ENCODE measurements around the gene DOCK11.

The DOCK11 gene

GRCh38 chrX:118499295-118499694 is 3.7 kb downstream of the DOCK11 start:
- DNase-seq (ENCODE audit: low read depth in 2 of 2, low spot score in 1 of 2) = no peak

GRCh38 chrX:118502161-118502789 is 6.7 kb downstream of the DOCK11 start:
- no peak for DNase-seq (ENCODE audit: low read depth in 2 of 2, low spot score in 1 of 2)

GRCh38 chrX:118503260-118504041 is 7.8 kb downstream of the DOCK11 start:
- no peak for DNase-seq (ENCODE audit: low read depth in 2 of 2, low spot score in 1 of 2)

GRCh38 chrX:118504581-118504980 is 9.0 kb downstream of the DOCK11 start:
- DNase-seq (ENCODE audit: low read depth in 2 of 2, low spot score in 1 of 2) = no peak

GRCh38 chrX:118506805-118507480 is 11.3 kb downstream of the DOCK11 start:
- DNase-seq (ENCODE audit: low read depth in 2 of 2, low spot score in 1 of 2) = no peak

GRCh38 chrX:118507766-118508165 is 12.2 kb downstream of the DOCK11 start:
- no peak for DNase-seq (ENCODE audit: low read depth in 2 of 2, low spot score in 1 of 2)

GRCh38 chrX:118508221-118508620 is 12.6 kb downstream of the DOCK11 start:
- no peak for DNase-seq (ENCODE audit: low read depth in 2 of 2, low spot score in 1 of 2)

GRCh38 chrX:118508635-118509034 is 13.0 kb downstream of the DOCK11 start:
- DNase-seq (ENCODE audit: low read depth in 2 of 2, low spot score in 1 of 2) = no peak

- DNase-seq (ENCODE audit: low read depth in 2 of 2, low spot score in 1 of 2) = no peak
These were observed 14.5 kb downstream of the DOCK11 start for GRCh38 chrX:118510111-118510510.

- no peak for DNase-seq (ENCODE audit: low read depth in 2 of 2, low spot score in 1 of 2)
These were observed 17.7 kb downstream of the DOCK11 start for GRCh38 chrX:118513120-118513898.

- DNase-seq (ENCODE audit: low read depth in 2 of 2, low spot score in 1 of 2) = no peak
These were observed 24.0 kb downstream of the DOCK11 start for GRCh38 chrX:118519411-118520215.

GRCh38 chrX:118520216-118521206 is 24.9 kb downstream of the DOCK11 start:
- no peak for DNase-seq (ENCODE audit: low read depth in 2 of 2, low spot score in 1 of 2)

GRCh38 chrX:118521435-118521834 is 25.8 kb downstream of the DOCK11 start:
- DNase-seq (ENCODE audit: low read depth in 2 of 2, low spot score in 1 of 2) = no peak

- DNase-seq (ENCODE audit: low read depth in 2 of 2, low spot score in 1 of 2) = no peak
These were observed 26.8 kb downstream of the DOCK11 start for GRCh38 chrX:118522230-118522926.

- DNase-seq (ENCODE audit: low read depth in 2 of 2, low spot score in 1 of 2) = peak in 1 of 2 donors; percentile 15
These were observed 28.3 kb downstream of the DOCK11 start for GRCh38 chrX:118523920-118524319.

- DNase-seq (ENCODE audit: low read depth in 2 of 2, low spot score in 1 of 2) = no peak
These were observed 28.7 kb downstream of the DOCK11 start for GRCh38 chrX:118524344-118524743.

GRCh38 chrX:118525174-118525730 is 29.6 kb downstream of the DOCK11 start:
- no peak for DNase-seq (ENCODE audit: low read depth in 2 of 2, low spot score in 1 of 2)

- DNase-seq (ENCODE audit: low read depth in 2 of 2, low spot score in 1 of 2) = no peak
These were observed 30.5 kb downstream of the DOCK11 start for GRCh38 chrX:118526149-118526548.

Measured in stimulated activated CD8-positive, alpha-beta memory T cell treated with anti-CD3 and anti-CD28 coated beads, Interleukin-4, amount 100 ng/mL, for 1 hour (primary cell).